GM21717 (cell line): ENCODE results near the gene SNTG2.
"Not testable (repeated sequence)": the region's sequence is repeated elsewhere in the genome, so short reads cannot be mapped to it uniquely, and the experiment has no call there.

Experiments used
- ATAC-seq: cut with Tn5 transposase; IDR thresholded peaks from one replicate; pipeline ENCODE4 v1.9.1; 2021; ENCODE audit warnings: mild to moderate bottlenecking, moderate library complexity; ENCODE audit not compliant: unreplicated experiment

SNTG2 gene

DNA sequence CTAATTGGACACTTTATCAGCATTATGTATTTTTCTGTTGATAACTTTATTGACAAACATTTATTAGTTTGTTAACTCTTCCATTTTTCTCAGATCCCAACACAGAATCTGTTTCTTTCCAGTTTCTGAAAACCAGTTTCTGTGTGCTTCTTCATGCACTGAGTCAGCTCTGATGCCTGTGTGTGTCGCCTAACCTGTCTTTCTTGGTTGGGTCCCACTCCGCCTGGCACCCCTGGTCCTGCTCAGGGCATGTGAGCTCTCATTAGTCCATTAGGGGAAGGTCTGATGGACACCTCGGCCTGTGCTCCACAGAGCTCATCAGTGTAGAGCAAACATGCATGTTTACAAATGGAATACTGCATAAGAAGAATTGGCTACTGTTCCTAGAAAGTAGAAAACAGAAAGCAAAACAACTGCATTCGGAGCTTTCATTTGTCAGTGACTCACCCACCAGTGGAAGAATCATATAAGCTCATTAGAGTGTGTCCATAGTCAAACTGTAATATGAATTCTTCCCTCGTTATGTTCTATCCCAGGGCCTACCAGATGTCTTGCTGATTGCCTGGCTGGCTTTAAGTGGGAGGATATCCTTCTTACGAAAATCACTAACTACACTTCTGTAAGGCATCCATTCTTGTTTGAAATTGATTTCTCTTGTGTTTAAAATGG is 137.7 kb downstream of the SNTG2 start:
- no peak for ATAC-seq

DNA sequence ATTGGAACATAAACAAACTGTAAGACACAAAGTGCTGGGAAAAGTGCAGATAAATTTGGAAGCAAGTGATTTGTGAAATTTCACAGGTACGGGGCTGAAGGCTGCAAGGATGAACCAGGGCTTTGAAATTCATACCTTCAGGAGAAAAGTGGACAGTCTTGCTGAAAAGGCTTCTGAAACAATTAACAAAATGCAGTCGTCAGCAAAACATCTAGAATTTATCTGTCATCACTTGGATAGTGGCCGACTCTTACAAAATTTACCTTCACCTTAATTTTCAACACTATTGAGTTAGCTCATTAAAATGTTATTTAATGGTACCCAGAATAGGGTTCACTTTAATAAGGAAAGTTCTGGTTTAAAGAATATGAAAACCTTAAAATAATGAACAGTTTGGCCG is 138.3 kb downstream of the SNTG2 start:
- no peak for ATAC-seq

DNA sequence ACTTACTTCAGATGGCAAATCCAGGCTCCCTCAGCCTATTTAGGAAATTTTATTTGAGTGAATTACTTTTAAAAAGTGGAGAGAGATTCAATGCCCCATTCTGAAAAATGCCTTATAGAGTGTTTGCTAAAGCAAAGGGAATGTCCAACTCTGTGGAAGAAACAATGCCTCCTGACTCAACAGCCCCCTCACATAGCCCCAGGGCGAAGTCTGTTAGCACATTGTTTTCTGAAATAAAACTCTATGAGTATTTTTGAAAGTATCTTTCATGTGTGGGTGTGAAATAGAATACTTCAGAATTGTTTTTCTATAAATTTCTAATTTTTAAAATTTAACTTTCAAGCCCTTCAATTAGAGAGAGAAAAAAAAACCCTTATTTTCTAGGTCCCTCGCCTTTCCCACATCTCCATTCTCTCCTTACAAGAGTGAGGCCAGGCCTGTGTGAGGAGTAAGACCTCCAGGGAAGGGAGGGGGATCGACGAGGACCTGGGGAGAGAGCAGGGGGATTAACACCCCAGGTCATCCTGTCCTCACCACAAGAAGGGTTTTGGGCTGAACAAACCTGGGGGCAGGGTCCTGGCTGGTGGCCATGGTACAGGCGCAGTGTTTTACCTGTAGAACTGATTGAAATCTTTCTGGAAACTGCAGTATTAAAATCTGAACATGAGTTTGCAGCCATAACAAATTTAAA is 141.4 kb downstream of the SNTG2 start:
- no peak for ATAC-seq

DNA sequence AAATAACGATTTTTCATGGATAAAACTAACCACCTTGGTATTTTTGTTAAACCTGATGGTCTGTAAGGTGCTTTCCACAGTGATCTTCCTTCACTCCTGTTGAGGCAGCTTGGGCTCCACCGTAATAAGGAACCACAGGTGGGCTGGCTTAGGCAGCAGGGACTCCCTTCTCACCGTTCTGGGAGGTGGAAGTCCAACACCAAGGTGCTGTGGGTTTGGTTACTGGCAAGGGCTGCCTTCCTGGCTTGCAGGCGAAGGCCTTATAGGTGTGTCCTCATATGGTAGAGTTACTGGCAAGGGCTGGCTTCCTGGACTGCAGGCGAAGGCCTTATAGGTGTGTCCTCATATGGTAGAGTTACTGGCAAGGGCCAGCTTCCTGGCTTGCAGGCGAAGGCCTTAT is 143.0 kb downstream of the SNTG2 start:
- not testable (repeated sequence) for ATAC-seq

DNA sequence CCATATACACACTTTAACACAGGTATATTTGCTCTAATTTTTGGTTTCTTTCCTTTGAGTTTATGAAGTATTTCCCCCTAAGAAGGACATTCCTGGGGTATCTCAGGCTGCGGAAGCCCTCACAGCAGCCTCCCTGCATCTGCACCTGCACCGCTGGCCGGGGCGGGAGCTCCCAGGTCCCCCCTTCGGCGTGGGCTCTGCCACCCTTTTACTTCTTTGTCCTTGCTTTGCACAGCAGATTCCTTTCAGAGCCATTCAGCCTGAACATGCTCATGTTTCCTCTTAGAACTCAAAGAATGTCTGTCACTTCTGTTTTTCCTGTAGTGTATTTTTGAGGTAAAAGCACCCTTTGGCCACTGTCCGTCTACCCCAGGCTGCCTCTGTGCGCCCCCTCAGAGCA is 146.5 kb downstream of the SNTG2 start:
- no peak for ATAC-seq

DNA sequence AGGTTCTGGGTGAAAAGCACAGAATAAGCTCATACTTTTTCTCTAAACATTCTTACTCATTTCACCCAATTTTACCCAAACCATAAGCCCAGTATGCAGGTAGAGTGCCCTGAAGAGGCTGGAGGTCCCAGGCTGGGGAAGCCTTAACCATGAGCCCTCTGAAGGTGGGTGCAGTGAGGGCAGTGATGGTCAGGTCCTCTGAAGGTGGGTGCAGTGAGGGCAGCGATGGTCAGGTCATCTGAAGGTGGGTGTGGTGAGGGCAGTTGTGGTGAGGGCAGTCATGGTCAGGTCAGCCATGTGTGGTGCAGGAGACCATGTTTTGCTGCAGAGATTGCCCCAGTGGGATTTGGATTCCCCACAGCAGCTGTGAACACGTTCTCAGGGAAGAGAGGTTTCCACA is 148.8 kb downstream of the SNTG2 start:
- ATAC-seq = no peak

DNA sequence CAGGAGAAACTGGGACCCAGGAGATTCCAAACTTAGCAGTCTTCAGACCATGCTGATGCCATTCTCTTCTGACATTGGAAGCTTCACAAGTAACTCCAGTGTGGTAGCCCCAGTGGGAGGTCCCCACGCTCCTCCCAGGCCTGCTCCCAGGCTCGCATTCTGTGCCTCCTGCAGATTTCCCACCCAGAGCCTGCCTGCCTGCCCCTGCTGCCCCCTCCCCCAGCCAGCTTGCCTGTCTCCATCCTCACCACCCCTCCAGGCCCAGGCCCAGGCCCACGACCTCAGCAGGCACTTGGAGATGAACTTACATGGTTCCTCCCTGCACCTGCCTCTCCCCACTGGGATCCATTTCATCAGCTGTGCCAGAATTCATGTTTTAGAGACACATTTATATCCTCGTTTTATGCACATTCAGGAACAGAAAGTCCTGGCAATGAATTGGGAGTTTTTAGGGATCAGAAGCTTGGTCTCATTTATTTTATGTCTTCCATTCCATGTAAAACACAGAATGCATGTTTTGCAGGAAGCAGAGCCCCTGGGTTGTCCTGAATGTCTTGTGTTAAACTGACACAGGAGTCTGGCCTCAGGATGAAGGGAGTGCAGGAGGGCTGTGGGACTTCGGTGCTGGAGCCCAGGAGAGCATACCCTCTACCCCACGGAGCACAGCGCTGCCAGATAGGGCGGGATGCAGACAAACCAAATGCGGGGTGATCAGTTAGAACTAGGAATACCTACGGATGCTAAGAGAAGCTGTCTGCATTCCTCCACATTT is 150.5 kb downstream of the SNTG2 start:
- no peak for ATAC-seq

DNA sequence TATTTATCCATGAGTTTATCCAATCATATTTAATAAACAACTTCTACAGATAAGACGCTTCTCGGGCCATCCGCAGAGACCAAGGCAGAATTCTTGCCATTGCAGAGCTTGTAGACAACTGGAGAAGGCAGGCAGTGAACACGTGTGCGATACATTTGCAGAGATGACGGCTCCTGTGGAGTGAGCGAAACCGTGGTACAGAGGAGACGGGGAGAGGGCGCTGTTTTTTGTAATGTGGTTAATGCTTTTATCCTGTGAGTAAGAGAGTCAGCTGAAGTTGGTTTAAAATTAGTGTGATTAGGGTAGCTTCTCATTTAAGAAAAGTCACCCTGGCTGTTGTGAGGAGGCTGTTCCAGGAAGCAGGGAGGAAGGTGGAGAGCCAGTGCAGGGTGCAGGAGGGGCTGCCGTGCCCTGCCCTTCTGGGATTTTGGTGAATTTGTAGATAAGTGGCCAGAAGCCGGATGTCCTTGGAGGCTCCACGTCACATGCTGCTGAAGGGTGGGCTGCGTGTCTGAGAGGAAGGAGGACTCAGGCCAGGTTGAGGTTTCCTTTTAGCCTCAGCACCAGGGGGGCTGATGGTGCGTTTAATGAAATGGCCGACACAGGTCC is 151.4 kb downstream of the SNTG2 start:
- no peak for ATAC-seq

DNA sequence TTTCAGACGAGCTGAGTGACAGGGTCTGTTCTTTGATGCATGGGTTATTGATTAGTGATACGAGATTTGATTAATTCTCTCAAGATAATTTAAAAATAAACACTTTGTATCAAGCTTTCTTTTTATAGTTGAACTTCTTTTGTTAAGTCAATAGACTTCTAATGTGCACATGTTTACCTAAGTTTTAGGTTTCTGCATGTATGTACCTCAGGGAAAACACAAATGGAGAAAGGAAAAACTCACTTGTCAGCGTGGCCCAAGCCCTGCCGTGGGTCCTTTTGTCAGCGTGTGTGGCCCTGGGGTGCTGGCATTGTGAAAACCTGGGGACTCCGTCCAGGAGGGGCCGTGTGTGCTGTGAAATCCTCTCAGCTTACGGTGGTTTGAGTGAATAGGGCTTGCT is 153.7 kb downstream of the SNTG2 start:
- ATAC-seq = no peak

DNA sequence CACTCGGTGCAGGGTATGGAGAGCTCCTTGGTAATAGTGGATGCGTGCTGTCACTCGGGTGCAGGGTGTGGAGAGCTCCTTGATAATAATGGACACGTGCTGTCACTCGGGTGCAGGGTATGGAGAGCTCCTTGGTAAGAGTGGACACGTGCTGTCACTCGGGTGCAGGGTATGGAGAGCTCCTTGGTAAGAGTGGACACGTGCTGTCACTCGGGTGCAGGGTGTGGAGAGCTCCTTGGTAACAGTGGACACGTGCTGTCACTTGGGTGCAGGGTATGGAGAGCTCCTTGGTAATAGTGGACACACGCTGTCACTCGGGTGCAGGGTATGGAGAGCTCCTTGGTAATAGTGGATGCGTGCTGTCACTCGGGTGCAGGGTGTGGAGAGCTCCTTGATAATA is 155.7 kb downstream of the SNTG2 start:
- not testable (repeated sequence) for ATAC-seq

DNA sequence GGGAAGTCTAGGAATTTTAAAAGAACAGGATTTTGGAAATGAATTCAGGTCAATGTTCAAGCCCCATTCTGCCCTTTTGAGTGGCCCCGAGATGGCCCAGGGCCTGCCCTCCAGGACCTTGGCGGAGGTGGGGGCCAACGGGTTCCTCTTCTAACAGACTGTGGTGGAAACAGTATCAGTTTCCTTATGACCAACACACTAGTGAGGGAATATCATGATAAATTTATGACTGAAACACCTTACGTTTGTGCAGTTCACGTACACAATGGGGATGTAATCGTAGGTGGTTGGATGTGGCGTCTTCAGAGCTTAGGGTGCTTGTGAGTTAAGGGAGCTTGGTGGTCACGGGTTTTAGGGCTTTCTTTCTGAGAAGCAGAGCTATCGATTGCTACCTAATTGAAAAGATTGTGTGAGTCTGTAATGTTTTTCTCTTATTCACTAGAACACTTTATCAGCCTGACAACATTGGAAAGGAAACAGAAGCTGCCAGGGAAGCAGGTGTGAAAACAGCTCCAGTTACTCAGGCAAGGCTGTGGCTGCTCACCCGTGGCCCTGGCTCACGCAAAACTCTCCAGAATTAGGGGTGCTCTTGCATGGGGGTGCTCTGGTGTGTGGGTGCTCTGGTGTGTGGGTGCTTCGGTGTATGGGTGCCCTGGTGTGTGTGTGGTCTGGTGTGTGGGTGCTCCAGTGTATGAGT is 165.3 kb downstream of the SNTG2 start:
- ATAC-seq = no peak

DNA sequence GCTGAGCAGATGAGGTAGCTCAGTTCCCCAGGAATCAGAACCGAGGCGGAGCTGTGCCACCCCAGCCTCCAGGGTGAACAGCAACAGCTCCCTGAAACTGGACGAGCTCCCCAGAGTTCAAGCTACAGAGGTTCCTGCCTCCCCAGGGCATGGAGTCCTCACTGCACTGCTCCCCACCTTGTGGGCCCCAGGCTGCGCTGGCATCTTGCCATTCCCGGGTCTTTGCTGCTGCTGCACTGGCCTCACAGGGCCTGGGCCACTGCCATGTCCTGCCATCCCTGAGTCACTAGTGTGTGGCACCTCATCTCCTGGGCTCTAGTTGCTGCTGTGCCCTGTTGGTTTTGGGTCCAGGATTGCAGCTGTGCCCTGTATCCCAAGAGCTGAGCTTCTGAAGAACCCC is 166.9 kb downstream of the SNTG2 start:
- ATAC-seq = no peak

DNA sequence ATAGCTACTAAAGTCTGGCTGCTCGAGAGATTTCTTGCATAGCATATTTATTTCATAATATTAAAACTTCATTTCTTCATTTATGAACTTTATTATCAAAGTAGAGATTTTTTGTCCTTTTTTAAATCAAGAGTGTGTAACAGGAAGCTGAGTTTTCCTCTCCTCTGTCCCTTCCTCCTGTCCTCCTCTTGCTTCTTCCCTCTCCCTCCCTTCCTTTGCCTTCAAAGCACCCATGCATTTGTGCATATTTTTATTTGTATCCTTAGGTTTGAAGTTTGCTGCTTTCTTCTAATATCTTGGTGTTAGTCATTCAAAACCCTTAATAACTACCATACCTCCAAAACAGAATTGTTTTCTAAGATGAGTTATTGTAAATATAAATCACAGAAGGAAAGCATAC is 174.6 kb downstream of the SNTG2 start:
- no peak for ATAC-seq

DNA sequence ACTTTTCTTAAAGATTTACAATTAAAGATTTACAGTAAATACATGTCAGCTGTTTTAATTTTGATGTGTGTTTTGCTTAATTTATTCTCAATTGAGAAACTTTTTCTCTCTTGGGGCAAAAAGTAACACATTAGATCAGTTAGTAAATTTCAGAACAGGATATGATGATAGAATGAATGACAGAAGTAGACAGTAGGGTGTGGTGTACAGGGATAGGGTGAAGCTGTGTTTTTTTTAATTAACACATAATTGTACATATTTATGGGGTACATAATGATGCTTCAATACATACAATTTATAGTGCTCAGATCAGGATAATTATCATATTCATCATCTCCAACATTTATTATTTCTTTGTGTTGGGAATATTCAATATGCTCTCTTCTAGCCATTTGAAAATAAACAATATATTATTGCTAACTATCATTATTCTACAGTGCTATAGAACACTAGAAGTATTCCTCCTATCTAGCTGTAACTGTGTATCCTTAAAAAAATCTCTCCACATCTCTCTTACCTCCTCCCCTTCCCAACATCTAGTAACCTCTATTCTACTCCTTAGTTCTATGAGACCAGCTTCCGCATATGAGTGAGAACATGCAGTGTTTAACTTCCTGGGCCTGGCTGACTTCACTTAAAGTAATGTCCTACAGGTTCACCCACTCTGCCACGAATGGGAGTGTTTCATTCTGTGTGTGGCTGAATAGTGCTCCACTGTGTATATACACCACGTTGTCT is 175.2 kb downstream of the SNTG2 start:
- no peak for ATAC-seq

DNA sequence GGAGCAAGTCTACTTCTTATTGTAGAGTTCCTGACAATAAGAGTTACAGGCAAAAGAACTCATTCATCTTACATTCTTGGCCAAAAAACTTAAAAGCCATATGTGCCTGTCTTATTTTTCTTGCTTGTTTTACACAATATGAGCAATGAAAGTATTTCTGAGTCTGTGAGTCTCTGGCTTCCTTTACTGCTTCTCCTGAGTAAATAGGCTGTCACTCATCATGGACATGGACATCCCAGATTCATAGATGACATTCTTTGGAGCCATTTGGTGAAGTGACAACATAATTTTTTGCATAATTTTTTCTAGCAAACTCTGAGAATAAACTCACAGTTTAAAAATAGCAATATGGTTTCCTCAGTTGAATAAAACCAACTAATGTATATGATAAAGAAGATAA is 179.3 kb downstream of the SNTG2 start:
- ATAC-seq = no peak

DNA sequence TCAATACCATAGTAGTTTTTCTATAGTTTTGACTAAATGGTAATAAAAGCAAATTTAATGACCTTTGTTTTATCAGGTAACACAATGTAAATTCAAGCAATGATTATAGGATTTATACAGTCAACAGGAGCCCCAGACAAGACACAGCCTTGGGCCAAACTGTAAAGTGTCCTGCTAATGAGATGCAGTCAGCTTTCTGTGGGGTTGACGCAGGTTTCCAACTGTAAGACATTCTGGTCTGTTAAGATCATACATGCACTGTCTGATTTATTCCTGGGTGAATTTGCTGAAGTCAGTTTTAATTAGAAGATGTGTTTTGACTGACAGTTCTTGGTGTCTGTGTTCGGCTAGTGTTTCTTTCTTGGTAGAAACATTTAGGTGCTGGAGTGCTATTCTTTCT is 180.3 kb downstream of the SNTG2 start:
- ATAC-seq = no peak

DNA sequence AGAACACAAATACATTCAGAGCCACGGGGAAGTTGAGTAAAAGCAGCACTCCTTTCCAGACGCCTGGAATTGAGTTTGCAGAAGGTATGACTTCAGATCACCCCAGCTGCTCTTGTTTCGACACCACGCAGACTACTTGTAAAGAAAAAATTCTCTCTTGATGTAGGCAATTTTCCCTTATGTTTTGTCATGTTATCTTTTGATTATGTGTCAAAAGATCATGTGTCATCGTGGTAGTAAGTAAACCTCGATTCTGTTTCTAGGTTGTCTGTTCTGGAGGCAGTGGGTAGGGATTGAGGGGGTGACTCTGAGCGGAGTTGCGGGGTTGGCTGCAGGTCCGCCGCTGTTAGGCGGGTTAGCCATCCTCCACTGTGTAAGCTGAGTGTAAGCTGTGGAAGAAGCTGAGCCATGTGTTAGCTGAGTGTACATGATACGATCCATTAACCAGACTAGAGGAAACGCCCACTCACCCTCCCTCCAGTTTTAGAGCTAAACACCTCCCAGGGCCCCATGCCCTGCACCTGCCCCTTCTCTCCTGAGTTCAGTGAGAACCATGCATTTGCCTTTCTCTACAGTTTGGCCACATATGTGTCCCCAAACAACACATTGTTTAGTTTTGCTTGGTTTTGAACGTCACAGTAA is 181.8 kb downstream of the SNTG2 start:
- no peak for ATAC-seq

DNA sequence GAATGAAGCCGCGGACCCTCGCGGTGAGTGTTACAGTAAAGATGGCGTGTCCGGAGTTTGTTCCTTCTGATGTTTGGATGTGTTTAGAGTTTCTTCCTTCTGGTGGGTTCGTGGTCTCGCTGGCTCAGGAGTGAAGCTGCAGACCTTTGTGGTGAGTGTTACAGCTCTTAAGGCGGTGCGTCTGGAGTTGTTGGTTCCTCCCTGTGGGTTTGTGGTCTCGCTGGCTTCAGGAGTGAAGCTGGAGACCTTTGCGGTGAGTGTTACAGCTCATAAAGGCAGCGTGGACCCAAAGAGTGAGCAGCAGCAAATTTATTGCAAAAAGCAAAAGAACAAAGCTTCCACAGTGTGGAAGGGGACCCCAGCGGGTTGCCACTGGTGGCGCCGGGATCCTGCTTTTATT is 183.2 kb downstream of the SNTG2 start:
- ATAC-seq = not testable (repeated sequence)

DNA sequence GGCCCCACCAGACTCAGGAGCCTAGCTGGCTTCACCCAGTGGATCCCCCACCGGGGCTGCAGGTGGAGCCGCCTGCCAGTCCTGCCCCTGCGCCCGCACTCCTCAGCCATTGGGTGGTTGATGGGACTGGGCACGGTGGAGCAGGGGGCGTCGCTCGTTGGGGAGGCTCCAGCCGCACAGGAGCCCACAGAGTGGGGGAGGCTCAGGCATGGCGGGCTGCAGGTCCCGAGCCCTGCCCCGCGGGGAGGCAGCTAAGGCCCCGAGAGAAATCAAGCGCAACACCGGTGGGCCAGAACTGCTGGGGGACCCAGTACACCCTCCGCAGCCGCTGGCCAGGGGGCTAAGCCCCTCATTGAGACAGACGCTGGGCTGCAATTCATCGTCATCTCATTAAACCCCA is 184.0 kb downstream of the SNTG2 start:
- no peak for ATAC-seq

DNA sequence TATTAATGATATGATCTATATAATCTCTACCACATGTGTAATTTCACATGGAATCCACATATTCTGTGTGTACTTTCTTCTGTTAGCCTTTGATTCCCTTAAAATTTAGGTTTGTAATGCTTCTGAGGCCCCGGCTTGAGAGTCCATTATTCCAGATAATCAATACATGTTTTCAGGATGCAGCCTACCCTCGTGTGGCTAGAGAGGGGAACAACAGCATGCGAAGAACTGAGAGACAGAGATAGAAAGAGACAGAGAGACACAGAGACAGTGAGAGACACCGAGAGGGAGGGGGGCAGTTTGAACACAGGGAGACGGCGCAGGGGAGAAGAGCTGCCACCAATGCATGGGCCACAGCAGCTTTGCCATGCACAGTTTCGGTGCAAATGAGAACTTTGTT is 185.4 kb downstream of the SNTG2 start:
- ATAC-seq = no peak
